H54 (cell line): ENCODE results near the gene SLC6A19.

Source experiments
- DNase-seq: peaks from one replicate; pipeline ENCODE4 v3.0.0; 2011; ENCODE audit warnings: low spot score, mixed read lengths; ENCODE audit not compliant: insufficient read length
- FAIRE-seq: peaks from 3 replicates; lab custom pipeline; 2011; peaks lifted over from hg19 to GRCh38; lab: Jason Lieb, UNC
- POLR2A ChIP-seq: IDR thresholded peaks from 2 replicates; pipeline ENCODE4 v1.6.1; 2011; ENCODE audit warnings: low read depth, mild to moderate bottlenecking, low read length

The SLC6A19 gene

GRCh38 chr5:1216918-1217295 lies 15.5 kb downstream of the SLC6A19 start:
- FAIRE-seq: no peak
- no peak for TF ChIP-seq POLR2A

GRCh38 chr5:1217596-1218206 lies 16.3 kb downstream of the SLC6A19 start:
- DNase-seq: no peak
- no peak for TF ChIP-seq POLR2A
- FAIRE-seq: no peak

More at GRCh38 chr5:1216918-1217295, 15.5 kb downstream of the SLC6A19 start:
- DNase-seq: no peak

- FAIRE-seq (no peak), DNase-seq (no peak)
- no peak for TF ChIP-seq POLR2A
Measured at GRCh38 chr5:1218351-1219080, 17.1 kb downstream of the SLC6A19 start.

GRCh38 chr5:1219098-1219767 lies 17.8 kb downstream of the SLC6A19 start:
- no peak for TF ChIP-seq POLR2A
- FAIRE-seq (no peak), DNase-seq (no peak)

- TF ChIP-seq POLR2A: no peak
- FAIRE-seq: no peak
- DNase-seq: no peak
Measured at GRCh38 chr5:1219768-1220100, 18.3 kb downstream of the SLC6A19 start.

- no peak for DNase-seq
- FAIRE-seq: no peak
- TF ChIP-seq POLR2A: no peak
Measured at GRCh38 chr5:1220351-1220750, 19.0 kb downstream of the SLC6A19 start.

DNA sequence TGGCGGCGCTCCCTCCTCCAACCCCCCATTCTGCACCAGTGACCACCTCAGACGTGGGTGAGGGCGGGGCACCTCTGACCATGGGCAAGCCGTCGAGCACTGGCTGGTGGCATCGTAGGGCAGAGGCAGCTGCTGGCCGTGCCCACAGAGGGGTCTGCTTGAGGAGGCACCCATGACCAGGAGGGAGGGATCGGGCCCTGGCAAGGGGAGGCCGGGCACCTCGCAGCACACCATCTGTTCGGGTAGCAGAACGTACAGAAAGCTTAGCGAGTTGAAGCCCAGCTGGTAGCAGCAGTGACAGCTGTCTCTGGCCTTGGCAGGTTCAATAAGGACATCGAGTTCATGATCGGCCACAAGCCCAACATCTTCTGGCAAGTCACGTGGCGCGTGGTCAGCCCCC lies 19.4 kb downstream of the SLC6A19 start:
- FAIRE-seq: no peak
- no peak for DNase-seq
- no peak for TF ChIP-seq POLR2A

- no peak for TF ChIP-seq POLR2A
- DNase-seq (no peak), FAIRE-seq (no peak)
Measured at GRCh38 chr5:1221721-1222120, 20.3 kb downstream of the SLC6A19 start.

DNA sequence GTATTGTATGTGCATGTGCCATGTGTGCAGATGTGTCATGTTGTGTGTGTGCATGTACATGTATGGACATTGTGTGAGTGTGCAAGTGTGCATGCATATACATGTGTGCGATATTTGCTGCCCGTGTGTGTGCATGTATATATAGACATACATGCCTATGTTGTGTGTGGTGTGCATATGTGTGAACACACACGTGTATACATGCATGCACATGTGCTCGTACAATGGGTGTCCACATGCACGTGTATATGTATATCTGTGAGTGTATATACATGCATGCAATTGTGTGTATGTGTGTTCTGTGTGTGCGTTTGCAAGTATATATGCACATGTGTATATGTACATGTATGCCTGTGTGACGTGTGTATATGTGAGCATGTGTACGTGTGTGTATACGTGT lies 20.8 kb downstream of the SLC6A19 start:
- TF ChIP-seq POLR2A: no peak
- DNase-seq (no peak), FAIRE-seq (no peak)

DNA sequence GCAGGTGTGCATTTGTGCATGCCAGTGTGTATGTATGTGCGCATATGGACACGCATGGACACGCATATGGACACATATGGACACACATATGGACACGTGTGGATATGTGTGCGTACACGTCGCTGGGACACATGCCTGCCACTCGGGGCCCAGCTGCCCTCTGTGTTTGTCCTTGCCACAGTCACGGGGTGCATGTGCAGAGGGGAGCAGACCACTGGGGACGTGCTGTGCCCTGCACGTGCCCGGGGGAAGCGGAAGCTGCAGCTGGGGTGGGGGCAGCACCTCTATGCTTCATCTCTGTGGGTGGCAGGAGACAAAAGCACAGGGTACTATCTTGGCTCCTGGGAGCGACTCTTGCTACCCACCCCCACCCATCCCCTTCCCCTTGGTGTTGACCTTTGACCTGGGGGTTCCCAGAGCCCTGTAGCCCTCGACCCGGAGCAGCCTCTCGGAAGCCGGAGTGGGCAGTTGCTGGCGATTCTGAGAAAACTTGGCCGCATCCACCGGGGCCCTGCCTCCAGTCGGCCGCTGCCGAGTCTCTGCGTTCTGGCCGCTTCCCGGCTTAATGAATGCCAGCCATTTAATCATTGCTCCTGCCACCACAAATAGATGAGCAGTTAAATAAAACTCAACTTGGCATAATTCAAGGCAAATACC lies 21.4 kb downstream of the SLC6A19 start:
- no peak for FAIRE-seq
- no peak for TF ChIP-seq POLR2A
- DNase-seq: no peak

DNA sequence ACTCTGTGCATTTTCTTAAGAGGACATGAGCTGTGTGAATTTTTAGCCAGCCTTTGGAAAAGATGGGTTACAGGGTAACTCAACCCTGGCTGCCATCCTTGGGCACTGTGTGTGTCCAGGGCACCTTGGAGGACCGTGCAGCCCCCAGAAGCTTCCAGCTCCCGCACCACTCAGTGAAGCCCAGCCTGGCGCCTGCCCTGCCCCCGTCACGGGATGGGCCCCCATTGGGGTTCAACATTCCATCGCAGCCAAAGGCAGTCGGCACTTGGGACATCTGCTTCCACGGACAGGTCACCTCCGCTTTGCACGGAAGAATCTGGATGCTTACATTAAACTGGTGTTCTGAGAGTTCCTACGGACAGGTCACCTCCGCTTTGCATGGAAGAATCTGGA lies 21.9 kb downstream of the SLC6A19 start:
- TF ChIP-seq POLR2A: no peak
- FAIRE-seq (no peak), DNase-seq (no peak)

DNA sequence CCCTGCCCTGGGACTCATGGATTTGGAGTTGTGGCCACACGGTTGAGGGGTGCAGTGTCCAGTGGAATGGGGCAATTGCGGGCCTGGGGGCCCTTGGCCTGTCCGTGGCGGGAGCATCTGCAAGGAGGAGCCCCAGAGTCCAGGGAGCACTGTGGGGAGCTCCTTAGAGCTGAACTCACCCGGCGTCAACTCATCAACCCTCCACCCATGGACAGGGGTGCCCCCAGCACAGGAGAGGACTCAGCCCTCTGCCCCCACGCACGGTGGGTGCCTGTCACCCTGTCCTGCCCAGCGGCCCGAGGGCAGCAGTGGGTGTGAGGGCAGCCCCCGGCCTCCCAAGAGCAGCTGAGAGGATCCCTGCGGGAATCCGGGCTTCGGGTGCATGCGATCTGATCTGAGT lies 23.2 kb downstream of the SLC6A19 start:
- FAIRE-seq (no peak), DNase-seq (no peak)
- TF ChIP-seq POLR2A: no peak

GRCh38 chr5:1225081-1225480 lies 23.7 kb downstream of the SLC6A19 start, which contains the start of gene SLC6A18:
SLC6A18 (plus strand) TSS chr5:1225381; CDS start chr5:1225478, 97 bp downstream.
- no peak for TF ChIP-seq POLR2A
- FAIRE-seq: no peak
- DNase-seq: no peak

- DNase-seq: no peak
- FAIRE-seq: no peak
- TF ChIP-seq POLR2A: no peak
Measured at GRCh38 chr5:1226231-1226630, 24.8 kb downstream of the SLC6A19 start.
